ENCODE data around the gene SLC26A9.

SLC26A9 gene

GRCh38 chr1:205922806-205923205 lies 20.4 kb downstream of the SLC26A9 start:
- no peak overlapping the region for H3K27ac ChIP-seq (replicated peaks)
- TF ChIP-seq SPI1 (IDR thresholded peaks at IDR 0.05; ENCODE audit: borderline replicate concordance, low read depth) (no peak), POLR2AphosphoS5 (IDR thresholded peaks at IDR 0.05; ENCODE audit: low read depth) (no peak), GABPA (IDR thresholded peaks at IDR 0.05; ENCODE audit: low read depth) (no peak), REST (IDR thresholded peaks at IDR 0.05; ENCODE audit: insufficient replicate concordance, low read depth) (no peak), CTCF (IDR thresholded peaks at IDR 0.05; ENCODE audit: insufficient read depth, low read length) (no peak)
- H3K27me3 ChIP-seq (ENCODE audit: insufficient read depth, poor library complexity, severe bottlenecking) = no peaks in the 10 kb centered on the region
- no peak for DNase-seq (ENCODE audit: low read depth in 1 of 2, low spot score in 1 of 2)
- H3K4me3 ChIP-seq (replicated peaks; ENCODE audit: insufficient read depth, low read length) = no peak overlapping the region

GRCh38 chr1:205922314-205922713 lies 20.9 kb downstream of the SLC26A9 start:
- TF ChIP-seq GABPA (IDR thresholded peaks at IDR 0.05; ENCODE audit: low read depth) (no peak), CTCF (IDR thresholded peaks at IDR 0.05; ENCODE audit: insufficient read depth, low read length) (no peak), POLR2AphosphoS5 (IDR thresholded peaks at IDR 0.05; ENCODE audit: low read depth) (no peak), REST (IDR thresholded peaks at IDR 0.05; ENCODE audit: insufficient replicate concordance, low read depth) (no peak)
- H3K27ac ChIP-seq (replicated peaks) = no peak overlapping the region
- H3K4me3 ChIP-seq (replicated peaks; ENCODE audit: insufficient read depth, low read length) = no peak overlapping the region
- H3K27me3 ChIP-seq (ENCODE audit: insufficient read depth, poor library complexity, severe bottlenecking) = no peaks in the 10 kb centered on the region
- no peak for DNase-seq (ENCODE audit: low read depth in 1 of 2, low spot score in 1 of 2)

- no peaks in the 10 kb centered on the region for H3K27me3 ChIP-seq (ENCODE audit: insufficient read depth, poor library complexity, severe bottlenecking)
- TF ChIP-seq GABPA (IDR thresholded peaks at IDR 0.05; ENCODE audit: low read depth) = no peak
- no peak for TF ChIP-seq SPI1 (IDR thresholded peaks at IDR 0.05; ENCODE audit: borderline replicate concordance, low read depth)
- no peak for TF ChIP-seq POLR2AphosphoS5 (IDR thresholded peaks at IDR 0.05; ENCODE audit: low read depth)
- TF ChIP-seq REST (IDR thresholded peaks at IDR 0.05; ENCODE audit: insufficient replicate concordance, low read depth) = no peak
- no peak for TF ChIP-seq CTCF (IDR thresholded peaks at IDR 0.05; ENCODE audit: insufficient read depth, low read length)
- H3K4me3 ChIP-seq (replicated peaks; ENCODE audit: insufficient read depth, low read length) = no peak overlapping the region
- no peak overlapping the region for H3K27ac ChIP-seq (replicated peaks)
- no peak for DNase-seq (ENCODE audit: low read depth in 1 of 2, low spot score in 1 of 2)
Measured at GRCh38 chr1:205921570-205921909, 21.7 kb downstream of the SLC26A9 start.

Data from HL-60 (cell line).